ENCODE data around the gene SDHB.
"Not testable (repeated sequence)": the region's sequence is repeated elsewhere in the genome, so short reads cannot be mapped to it uniquely, and the experiment has no call there.

SDHB gene

DNA sequence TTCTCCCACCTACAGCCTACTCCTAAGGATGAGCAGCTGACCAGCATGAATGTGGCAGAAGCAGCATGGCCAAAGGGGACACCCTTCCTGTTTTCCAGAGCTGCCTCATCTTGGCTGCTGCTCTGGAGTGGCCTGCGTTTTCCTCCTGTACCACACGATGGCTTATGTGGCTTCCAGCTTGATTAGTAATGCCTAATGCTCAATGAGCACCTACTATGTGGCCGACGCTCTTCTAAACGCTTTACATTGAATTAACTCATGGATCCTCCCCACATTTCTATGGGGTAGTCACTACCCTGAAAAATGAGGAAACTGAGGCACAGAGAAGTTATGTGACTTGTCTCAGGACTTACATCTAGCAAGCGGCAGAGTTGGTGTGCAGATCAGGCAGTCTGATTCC, 18.0 kb upstream of the SDHB start:
- no peak for DNase-seq

DNA sequence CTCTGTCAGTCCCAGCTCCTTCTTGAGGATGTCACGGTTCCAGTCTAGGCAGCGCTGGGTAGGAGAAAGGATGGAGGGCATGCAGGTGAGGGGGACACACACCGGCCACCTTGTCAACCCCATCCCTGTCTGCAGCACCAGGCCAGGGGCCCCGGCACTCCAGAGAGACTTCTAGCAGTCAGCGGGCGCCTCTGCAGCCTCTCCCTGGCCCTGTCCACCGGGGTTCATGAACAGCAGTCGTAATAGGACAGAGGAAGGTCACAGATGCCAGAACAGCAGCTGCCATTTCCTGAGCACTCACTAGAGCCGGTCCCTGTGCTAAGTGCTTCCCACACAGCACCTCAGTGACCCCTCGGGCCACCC, 16.3 kb upstream of the SDHB start:
- DNase-seq, result no peak

DNA sequence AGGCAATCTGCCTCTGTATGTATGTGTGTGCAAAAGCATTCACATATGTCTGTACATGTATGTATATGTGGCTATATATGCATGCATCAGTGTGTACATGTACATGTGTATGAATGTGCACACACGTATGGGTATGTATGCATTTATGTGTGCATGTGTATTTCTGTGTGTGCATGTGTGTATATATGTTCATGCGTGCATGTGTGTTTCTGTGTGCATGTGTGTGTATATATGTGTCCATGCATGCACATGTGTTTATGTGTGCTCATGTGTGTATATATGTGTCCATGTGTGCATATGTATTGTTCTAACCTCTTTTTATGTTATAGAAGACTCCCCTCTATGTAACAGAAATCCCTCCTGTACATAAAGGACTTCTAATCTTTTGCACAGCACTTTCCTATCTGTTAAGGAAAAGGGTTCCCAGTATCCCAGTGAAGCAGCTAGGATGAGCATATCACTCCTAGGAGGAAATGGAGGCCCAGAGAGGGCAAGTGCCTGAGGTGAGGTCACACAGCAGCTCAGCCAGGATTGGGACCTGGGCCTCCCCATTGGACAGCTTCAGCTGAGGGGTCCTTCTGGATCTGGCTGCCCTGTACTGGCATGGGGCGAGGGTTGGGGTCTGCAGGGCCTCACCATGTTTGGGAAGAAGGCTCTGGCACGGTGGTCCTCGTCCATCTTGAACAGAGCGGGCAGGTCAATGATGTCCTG, 15.8 kb upstream of the SDHB start:
- DNase-seq, result no peak

DNA sequence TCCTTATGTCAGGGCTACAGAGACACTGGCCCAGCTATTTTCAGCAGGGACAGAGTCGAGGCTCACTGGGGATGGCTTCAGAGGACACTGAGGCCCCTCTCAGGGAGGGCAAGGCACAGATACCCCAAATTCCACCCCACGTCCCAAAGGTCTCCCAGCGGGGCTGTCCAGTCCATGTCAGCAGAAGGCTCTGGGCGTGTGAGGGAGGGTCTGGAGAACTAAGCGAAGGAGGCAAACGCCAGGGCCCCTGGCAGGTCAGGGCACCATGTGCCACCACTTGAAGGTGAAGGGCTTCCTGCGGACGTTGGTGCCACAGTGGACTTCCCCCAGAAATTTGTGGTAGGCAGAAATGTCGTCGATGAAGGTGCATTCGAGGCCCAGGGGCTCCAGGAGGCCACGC, 15.0 kb upstream of the SDHB start:
- DNase-seq, result no peak

DNA sequence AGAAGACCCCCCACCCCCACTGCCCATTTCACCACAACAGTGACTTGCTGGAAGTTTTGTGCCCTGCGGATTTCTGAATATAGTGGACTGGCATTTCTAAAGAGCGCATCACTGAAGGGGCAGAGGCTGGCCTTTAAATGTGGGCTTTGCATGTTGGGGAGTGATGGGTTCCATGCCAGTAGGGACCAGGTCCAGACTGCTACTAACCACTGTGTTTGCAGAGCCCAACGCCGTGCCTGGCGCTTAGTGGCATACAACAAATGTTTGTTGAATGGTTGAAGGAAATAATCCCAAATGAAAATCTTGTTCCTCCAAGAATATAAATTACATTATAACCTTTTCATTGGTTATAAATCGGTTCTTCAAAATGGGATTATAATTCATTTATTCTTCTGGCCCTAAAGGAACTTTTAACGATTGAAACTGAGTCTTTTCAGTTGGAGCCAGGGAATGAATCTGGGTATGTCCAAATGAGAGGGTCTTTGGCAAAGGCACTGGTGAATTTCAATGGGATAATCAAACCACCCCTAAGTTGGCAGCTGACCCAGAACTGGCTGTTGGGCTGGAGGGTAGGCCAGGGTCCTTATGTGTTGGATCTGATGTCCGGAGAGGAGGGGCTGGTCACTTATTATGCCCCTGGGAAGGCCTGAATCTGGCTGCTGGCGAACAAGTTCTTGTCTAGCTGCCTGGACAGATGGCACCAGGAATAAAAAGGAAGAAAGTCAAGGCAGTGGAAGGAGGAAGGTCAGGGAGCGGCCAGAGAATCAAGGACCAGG, 13.8 kb upstream of the SDHB start:
- DNase-seq, result no peak

DNA sequence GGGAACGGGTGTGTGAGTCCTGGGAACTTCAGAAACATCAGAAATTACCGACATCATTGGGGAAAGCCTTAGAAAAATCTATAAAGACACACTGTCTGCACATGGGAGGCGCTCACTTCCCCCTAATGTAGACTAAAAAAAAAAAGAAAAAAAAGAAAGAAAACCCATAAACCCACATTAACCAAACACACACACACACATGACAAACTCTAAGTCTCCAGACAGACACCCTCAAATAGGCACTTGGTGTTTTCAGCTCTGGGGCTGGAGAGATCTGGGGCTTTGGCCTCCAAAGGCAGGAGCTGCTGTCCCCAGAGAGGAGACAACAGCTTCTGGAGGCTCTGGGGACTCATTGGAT, 13.2 kb upstream of the SDHB start:
- DNase-seq, result no peak

DNA sequence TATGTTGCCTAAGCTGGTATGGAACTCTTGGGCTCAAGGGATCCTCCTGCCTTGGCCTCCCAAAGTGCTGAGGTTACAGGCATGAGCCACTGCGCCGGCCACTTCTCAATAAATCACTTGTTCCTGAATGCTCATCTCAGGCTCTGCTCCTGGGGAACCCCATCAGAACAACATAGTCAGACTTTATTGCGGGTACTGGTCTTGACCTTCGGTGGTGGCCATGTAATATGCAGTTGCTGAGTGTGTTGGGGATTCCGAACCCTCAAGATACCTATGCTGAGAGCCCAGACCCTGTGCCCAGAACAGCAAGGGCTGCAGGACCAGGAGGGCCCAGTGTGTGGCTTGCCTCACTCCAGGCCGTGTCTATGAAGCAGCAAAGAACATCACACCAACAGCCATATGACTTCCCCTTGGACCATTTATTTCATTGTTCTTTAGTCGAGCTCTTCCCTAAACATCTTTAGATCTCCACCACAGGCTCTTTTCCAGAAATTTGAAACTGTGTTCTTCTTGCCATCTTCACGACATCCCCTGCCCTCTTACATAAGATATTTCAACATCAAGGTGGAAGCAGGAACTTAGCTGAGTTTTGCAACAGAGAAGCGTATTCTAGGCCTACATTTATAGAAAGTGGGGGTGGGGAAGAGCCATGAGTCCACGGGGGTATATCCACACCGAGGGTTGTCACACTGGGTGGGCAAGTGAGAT, 12.7 kb upstream of the SDHB start:
- DNase-seq, result no peak

DNA sequence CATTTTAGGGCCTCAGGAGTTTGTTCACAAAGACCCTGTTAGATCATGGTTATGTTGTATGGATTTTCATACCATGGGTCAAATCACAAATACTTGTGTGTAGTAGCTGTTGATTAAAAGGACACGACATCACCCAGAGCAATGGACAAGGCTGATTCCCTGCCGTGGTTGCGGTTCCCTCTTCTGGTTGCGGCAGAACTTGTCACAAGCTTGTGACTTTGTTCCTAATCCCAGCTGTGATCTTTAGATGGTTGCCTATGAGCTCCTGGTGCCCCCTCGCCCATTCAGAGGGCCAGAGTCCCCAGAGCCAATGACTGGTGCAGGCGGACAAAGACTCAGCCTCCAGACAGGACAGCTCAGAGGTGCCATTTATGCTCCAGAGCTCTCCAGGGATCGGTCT, 11.8 kb upstream of the SDHB start:
- no peak for DNase-seq

DNA sequence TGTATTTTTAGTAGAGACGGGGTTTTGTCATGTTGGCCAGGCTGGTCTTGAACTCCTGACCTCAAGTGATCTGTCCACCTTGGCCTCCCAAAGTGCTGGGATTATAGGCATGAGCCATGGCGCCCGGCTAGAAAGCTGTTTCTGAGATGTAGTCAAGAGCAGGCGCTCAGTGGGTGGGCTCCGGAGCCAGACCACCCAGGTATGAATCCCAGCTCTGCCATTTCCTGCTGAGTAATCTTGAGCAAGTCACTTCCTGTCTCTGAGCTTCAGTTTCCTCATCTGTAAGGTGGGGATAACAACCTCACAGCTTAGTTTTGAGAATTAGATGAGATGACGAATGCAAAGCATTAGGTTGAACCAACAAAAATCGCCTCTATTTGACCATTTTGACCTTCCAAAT, 8.9 kb upstream of the SDHB start:
- not testable (repeated sequence) for DNase-seq

DNA sequence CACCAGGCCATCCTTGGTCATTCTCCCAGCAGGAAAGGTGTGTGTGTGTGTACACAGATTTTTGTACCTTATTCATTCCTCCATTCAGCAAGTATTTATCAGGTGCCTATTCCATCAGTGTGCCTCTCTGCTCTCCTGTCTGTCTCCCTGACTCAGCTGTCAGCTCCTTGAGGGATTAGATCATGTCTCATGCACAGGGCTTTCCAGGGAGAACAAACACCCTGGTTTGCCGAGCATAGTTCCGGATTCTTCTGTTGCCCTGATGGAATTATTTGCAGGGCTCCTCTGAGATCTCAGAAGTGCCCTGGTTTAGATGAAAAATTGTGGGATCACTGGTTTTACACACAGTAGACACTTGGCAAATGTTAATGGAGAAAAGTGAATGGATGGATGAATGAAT, 8.1 kb upstream of the SDHB start:
- no peak for DNase-seq

DNA sequence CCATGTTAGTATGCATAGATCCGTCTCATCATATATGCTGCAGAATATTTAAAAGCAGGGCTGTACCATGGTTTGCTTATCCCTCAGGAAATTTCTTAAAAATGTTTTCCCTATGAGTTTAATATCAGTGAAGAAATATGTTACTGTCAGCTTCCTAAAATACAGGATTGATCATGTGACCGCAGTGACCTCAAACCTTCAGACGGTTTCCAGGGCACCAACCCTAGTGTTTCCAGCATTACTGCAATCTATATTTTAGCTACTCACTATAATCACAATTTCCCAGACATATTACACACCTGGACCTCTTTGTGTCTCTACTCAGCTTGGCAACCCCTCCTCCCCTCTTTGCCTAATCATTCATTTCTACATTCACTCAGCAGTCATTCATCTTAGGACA, 7.7 kb upstream of the SDHB start:
- DNase-seq, result peak; percentile 23

DNA sequence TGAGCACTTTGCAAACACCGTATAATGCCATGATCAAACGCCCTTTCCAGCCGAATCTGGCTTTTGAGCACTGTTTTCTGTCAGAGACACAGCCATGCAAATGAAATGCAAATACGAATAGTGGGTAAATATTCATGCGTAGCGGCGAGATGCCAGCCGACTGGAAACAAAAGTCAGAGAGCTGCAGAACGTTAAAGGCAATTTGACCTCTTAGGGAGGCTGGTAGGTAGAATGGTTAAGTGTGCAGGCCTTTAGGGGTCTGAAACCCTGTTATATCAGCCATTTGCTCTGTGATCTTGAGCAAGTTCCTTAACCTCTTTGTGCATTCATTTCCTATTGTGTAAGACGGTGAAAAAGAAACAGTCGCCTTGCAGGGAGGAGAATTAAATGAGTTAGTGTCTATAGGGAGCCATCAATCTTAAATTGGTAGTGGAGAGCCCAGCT, 6.5 kb upstream of the SDHB start:
- no peak for DNase-seq

DNA sequence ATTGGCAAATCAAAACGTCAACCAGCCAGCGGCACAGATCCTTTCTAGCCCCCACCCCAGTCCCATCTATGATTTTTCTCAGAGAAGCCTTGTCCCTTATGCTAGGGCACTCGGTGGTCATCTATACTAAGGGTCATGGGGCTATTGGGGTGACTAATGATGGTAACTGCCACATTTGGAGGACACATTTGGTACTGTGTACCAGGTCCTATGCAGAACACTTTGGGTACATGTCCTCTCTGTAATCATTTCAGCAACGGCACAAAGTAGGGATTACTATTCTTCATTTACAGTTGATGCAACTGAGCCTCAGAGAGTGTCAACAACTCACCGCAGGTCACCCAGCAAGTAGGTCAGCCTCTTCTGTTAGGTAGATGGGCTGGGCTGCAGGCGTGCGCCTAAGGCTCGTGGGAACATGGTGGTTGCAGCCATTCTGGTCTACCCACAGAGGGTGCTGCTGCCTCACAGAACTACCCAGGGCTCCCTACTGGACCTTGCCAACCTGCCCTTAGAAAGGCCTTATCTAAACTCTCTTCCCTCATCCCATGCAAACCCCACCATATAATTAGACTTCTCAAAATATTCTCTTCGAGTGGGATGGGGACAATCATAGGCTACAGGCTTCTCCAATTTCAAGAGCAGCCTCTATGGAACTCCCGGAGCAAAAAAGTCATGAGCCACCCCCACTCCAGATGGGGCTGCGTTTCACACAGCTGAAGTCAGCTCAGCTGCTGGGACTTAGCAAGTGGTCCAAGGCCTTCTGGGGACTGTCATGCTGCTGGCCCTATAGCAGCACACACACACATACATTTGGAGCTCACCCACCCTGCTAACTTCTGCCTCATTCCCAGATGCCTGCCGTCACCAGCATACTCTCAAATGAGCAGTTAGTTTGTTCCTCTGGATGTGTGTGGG, 5.8 kb upstream of the SDHB start:
- DNase-seq, result peak; percentile 79

DNA sequence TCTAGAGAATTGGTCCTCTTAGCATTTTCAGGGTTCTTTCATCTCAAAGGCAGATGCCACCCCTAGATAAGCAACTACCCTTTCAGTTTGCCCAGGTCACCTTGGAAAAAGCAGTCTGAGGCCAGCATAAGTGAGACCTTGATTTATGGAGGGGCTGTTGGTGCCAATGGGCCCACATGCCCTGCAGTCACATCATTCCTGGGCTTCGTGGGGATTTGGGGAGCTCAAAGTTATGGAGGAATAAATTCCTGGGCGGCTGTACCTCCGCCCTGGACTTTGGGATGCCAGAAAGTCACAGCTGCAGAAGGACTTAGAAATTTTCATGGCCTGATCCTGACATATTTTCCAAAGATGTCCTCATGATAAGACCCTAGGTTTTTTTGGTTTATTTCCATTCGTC, 2.7 kb upstream of the SDHB start:
- no peak for DNase-seq

DNA sequence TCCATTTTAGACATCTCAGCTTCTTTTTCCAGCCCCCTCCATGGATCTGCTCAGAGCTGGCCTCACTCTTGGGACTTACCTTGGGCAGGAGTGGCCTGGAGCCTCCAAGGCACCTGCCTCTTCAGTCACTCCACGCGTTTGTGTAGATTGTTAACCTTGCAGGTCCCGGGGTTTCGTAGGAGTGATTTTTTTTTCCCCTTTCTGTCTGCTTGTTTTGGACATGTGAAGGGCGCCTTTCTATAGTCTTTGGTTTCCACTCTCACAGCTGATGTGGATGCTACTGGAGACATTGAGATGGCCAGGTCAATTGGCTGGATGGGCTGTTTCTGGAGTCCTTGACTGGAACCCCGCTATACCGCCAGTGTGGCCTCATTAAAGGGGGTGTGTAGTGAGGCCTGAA, 2.0 kb upstream of the SDHB start:
- no peak for DNase-seq

DNA sequence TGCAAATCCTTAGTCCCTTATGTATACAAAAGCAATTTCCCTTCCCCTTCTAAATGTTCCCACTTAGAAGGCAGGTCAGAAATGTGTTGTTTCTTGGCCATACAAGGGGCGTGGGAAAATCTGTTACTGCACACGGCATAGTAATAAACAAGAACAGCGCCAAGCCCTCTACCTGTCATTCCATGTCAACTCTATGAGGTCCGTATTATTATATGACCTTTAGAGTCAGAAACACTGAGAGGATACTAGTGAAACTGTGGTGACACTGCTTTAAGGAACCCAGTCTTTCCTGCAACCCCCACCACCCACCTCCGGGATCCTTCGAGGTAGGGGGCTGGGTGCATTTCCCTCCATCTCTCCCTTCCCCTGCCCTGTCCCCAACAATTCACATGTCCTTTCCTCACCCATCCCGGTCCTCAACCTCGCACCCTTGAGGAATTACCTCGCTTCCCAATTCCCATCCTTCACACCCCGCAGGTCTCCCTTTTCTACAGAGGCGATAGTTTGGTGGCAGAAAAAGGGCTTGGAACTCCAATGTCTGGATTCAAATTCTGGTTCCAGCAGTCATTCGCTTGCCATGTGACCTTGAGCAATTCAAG, 647 bp downstream of the SDHB start:
- DNase-seq, result no peak

DNA sequence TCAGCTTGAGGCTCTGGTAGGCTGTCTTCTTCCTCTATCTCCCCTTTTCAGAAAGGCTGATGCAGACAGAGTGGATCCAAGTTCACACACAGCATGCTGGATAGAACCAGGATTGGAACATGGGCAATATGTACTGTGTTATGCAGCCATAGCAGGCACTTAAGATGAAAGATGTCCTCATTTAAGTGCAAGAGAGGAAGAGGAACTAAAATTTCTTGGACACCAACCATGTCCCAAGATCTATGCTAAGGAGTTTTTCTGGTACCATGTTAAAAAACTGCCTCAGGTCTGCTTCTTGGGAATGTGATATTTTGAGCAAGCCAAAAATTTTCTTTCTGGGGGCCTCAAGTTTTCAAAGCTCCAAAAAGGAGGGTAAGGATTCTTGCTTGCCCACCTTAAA, 1.2 kb downstream of the SDHB start:
- DNase-seq, result no peak

DNA sequence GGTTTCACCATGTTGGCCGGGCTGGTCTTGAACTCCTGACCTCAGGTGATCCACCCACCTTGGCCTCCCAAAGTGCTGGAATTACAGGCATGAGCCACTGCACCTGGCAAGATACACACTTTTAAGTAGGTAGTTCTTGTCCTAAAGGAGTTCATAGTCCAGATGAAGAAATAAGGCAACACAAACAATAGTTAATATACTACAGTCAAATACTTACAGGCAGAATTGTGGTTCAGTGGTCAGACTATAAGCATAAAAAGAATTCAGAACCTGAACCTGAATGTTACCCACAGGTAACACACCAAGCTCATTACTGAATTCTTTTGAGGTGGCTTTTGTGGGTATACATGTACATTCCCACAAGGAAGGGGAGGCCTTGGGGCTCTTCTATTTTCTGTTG, 1.8 kb downstream of the SDHB start:
- no peak for DNase-seq

DNA sequence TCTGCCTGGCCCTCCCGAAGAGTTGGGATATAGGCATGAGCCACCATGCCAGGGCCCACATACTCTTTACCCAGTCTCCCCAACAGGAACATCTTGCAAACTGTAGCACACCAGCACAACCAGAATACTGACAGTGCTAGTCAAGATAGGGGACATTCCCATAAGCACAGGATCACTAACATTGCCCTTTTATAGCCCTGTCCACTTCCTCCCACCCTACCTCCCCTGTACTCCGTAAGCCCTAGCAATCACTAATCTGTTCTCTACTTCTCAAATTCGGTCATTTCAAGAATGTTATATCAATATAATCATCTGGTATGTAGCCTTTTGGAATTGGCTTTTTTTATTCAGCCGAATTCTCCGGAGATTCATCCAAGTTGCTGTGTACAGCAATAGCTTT, 5.9 kb downstream of the SDHB start:
- no peak for DNase-seq

DNA sequence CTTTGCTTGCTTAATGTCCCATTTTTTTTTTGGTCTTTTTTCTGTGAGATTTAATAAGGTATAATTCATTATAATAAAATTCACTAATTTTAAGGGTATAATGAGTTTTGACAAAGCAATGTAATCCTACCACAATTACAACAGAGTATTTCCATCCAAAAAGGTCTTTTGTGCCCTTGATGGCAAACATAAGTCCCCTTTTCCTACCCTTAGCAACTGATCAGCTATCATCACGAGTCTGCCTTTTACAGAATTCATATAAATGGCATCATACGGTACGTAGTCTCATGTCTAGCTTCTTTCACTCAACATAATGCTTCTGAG, 7.5 kb downstream of the SDHB start:
- no peak for DNase-seq

DNA sequence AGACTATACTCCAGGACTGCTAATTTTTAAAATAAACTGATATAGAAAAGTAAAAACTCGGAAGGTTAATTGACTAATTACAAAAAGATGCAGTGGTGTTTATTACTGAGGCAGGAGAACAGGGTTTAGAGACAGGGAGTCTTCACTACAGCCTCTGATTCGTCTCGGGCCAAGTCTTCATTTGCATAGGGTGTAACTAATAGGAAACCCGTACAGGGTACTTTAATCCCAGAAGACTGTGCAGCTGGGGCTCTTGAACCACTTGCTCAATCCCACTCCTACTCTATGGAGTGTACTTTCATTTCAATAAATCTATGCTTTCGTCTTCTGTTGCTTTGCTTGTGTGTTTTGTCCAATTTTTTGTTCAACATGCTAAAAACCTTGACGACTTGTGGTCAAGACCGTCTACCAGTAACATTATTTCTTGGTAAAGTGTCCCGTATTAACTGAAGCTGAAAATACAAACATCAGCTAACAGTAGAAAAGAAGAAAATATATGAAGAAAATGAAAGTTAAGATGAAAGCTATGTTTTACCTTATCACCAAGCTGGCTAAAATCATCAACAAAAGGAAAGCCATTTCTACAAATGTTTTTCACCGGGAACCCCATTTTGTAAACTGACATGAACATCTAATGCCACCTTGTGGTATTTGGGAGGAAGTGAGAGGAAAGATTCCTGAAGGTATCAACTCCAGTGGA, 8.0 kb downstream of the SDHB start:
- peak; percentile 75 for DNase-seq

DNA sequence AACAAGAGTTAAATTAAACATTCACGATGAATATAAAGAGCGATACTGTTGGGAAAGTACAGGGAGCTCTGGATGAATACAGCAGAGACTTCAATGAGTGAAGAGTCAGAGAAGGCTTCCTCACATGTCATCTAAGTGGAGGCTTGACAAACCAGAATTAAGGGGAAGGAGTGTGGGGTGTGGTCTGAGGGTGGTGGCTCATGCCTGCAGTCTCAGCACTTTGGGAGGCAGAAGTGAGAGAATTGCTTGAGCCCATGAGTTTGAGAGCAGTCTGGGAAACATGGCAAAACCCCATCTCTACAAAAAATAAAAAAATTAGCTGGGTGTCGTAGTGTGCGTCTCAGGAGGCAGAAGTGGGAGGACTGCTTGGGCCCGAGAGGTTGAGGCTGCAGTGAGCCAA, 8.7 kb downstream of the SDHB start:
- no peak for DNase-seq

Measured in NCI-H2227 treated with DMSO at 0.1 percent for 48 hours (cell line).